ENCODE data around the gene TPST2.
A peak's percentile ranks its signal among the peaks of the same experiment; 100 is the strongest.

The TPST2 gene

DNA sequence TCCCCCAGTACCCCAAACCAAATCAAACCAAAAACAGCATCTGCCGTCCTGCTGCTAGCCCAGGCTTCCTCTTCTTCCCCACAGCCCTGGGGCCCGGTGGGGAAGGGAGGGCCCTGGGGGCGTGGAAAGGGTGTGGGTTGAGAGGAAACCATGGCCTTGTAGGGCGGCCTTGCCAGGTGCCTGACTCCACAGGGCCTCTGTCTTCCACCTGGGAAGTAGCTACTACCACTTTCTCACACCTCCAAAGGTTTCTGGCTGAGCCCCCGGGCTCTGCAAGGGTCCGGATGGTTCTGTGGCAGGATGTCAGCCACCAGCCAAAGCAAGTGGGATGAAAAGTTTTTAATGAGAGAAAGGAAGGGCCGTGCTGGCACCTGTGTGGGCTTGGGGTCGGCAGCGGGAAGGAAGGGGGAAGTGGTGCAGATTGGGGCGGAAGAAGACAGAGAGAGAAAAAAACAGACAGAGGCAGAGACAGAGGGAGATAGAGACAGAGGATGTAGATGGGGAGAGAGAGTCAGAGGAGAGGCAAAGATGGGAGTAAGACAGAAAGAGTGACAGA, 10.5 kb downstream of the TPST2 start:
- peak; percentile 54 for DNase-seq

DNA sequence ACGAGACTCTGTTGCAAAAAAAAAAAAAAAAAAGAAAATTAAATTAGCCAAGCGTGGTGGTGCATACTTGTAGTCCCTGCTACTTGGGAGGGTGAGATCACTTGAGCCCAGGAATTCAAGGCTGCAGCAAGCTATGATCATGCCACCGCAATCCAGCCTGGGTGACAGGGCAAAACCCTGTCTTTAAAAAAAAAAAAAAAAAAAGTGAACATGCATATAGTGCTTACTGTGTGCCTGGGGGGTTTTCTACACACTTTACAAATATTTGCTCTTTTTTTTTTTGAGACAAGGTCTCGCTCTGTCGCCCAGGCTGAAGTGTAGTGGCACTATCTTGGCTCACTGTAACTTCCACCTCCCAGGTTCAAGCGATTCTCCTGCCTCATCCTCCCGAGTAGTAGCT, 12.9 kb downstream of the TPST2 start:
- no peak for DNase-seq

DNA sequence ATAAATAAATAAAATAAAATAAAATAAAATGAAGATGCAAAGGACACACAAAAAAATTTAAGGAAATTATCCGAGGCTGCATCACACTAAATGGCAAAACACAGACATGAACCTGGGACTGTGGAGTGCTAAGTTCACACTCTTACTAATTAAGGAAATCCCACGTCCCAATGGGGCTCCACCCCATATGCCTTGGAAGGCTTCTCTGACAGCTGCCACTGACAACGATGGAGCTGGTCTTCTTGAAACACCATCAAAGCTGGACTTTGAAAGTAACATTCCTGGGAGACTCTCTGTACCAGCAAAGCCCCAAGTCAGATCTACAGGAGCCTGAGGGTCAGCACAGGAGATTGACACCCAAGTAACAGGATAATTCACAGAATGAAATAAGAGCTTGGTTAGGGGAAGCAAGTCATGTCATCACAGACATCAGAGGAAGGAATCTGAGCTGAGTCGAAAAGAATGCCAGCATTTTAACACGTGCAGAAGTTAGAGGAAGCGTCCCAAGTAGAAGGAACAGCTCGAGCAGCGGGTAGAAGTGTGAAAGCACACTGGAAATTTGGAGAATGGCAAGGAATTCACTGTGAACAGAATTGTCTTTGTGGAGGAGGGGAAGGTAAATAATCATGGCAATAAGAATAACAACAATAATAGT, 13.8 kb downstream of the TPST2 start:
- DNase-seq, result no peak

DNA sequence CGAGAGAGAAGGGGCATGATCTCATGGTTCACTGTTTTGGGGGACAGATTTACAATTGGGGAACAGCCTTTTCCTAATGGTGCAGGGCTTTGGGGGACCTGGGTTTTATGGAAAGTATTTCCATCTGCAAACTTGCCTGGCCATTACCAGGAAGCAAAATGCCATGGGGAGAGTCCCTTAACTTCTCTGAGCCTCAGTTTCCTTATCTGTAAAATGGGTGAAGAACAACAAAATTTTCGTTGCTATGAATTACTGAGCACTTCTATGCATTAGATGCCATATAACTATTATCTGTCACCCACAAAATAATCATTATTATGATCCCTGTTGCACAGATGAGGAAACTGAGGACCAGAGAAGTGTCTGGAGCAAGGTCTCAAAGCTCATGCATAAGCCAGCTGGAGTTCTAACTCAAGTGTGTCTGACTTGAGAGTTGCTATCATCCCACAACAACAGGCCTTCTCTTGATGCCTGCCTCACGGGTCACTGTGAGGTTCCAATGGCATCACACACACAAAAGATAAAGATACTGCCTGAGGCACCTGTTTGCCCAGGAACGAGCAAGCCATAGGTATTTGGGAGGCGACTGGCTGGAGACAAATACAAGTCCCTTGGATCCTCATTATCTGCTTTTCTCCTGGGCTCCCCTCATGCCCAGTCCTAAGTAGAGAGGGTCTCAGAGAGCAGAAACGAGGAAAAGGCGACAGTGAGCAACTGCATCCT, 15.8 kb downstream of the TPST2 start:
- DNase-seq, result no peak

DNA sequence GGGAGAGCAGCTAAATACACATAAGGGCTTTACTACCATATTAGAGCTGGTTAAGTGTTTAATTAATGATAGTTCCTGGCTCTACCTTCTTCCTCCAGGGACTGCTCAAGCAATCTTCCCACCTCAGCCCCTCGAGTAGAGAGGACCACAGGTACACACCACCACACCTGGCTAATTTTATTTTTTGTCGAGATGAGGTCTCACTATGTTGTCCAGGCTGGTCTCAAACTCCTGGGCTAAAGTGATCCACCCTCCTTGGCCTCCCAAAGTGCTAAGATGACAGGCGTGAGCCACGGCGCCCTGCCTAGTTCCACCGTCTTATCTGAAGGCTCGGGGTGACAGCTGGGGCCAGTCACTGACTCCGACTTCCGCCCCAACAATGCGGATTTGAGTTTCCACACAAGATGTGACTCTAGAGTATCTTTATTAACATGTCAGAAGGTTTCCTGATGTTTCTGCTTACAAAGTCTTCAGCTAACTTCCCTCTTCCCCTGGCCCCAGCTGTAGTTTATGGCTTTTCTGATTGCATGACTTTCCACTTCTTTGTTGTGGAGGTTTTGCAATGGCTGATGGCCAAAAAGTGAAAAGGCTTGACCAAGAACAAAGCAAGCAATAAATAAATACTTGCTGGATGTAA, 16.8 kb downstream of the TPST2 start:
- DNase-seq, result no peak

DNA sequence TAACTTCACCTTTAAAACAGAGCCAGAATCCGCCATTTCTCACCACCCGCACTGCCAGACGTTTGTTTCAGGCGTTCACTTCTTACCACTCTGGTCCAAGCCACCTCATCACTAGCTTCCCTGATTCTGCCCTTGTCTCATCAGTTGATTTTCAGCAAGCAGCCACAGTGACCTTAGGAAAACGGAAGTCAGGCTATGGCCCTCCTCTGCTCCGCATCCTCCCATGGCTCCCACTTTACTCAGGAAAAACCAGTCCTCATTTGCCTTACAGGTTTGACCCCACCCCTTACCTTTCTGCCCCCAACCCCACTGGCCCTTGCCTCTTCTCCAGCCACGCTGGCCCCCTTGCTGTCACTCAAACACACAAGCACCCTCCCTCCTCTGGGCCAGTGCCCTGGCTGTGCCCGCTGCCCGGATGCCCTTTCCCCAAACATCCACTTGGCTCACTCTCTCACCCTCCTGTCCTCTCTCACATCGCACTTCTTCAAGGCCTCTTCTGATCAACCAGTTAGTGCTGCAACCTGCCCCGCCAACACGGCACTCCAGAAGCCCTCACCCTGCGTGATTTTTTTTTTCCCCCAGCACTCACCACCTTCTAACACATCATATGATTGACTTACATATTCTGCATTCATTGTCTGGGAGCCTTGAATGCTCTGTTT, 18.9 kb downstream of the TPST2 start:
- no peak for DNase-seq

DNA sequence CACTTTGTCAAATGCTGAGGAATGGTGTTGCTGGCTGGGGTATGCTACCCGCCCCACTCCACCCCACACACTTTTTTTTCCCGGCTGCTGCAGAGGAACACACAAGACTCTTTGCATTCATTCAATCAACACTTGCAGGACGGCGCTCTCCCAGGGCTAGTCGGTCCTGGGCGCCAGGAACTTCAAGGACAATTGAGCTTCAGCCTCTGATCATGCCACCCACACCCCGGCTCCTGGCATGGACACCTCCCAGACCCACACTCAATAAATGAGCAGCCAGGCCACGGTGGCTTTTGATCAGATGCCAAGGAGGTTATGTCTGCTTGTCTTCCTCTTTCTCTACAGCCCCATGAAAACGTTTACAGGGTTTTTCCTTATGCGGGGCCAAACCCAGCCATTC, 19.8 kb downstream of the TPST2 start:
- no peak for DNase-seq

DNA sequence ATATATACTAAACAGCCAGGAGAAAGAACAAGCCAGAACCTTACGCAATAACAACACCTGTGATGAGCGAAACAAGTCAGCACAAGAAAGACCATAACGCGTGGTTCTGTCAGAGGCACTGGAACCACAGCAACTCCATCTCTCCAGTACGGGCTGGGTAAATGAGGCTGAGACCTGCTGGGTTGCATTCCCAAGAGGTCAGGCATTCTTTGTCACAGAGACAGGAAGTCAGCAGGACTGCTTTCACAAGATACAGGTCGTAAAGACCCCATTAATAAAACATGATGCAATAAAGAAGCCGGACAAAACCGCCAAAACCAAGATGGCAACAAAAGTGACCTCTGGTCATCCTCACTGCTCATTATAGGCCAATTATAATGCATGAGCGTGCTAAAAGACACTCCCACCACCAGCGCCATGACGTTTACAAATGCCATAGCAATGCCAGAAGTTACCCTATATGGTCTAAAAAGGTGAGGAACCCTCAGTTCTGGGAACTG, 21.7 kb downstream of the TPST2 start:
- DNase-seq, result no peak

DNA sequence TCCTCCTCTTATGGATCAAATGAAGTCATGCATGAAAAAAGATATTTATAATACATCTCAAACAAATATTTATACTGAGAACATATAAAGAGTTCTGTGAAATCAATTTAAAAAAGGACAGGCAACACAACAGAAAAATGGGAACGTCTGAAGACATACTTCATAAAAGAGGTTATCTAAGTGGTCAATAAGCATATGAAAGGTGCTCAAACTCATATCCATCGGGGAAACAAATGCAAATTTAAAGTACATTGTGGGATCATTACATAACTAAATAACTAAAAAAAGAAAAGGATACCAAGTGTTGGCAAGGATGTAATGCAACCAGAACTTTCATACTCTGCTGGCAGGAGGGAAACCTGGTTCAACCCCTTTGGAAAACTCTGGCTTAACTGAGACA, 22.3 kb downstream of the TPST2 start:
- DNase-seq, result no peak

DNA sequence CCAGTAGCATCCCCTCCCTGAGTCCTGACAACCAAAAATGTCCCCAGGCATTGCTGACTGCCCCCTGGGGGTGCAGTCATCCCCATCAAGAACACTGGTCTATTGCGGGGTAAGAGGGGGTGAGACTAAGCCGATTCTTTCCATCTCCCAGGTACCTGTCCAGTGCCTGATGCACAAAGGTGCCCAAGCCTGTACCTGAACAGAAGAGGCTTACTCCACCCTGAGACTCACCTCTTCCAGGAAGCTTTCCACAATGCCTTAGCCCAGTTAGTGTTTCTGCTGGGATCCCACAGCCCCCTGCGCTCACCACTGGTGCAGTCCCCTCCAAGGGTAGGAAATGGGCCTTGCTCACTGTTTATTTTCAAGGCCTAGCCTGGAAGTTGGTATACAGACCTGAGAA, 22.9 kb downstream of the TPST2 start:
- DNase-seq, result no peak

DNA sequence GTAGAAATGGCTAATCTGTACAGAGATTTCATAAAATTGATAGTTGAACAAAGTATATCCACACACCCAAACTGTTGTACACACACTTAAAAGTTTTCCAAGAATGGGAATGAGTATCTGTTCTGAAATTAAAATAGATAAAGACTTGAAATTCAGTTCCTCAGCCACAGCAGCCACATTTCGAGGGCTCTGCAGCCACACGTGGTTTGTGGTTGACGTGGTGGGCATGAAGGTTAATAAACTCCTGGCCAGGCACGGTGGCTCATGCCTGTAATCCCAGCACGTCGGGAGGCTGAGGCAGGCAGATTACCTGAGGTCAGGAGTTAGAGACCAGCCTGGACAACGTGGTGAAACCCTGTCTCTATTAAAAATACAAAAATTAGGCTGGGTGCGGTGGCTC, 24.0 kb downstream of the TPST2 start:
- no peak for DNase-seq

DNA sequence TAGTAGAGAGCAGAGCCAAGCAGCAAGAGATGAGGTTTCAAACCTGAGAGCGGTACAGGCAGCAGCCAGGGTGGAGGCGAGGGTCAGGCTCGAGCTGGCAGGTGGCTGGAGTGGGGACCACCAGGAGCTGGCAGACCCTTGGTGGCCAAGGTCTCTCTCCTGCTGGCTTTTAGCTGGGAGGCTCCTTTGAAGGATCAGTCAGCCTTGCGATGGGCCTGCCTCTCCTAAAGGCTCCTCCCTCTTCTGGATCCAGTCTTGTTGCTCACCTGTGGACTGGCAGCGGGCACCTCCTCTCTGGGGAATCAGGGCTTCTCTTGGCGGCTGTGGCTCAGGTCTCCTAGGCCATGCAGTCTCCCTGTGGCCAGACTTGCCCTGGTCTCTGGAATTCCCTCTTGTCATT, 24.8 kb downstream of the TPST2 start:
- no peak for DNase-seq

DNA sequence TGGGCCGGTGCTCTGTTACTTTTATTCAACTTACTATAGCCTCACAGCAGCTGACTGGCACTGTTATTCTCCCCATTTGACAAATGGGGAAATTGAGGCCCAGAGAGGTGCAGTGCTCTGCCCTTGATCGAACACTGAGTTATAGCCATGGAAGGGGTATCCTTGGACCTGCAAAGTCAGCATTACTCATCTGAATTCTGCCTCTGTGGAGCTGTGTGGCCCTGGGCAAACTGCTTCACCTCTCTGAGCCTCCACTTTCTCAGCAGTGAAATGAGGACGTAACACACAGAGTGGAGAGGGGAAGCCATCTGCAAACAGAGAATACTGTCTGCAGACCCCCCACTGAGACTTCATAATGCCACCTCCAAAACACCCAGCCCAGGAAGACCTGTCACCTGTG, 25.3 kb downstream of the TPST2 start:
- no peak for DNase-seq

DNA sequence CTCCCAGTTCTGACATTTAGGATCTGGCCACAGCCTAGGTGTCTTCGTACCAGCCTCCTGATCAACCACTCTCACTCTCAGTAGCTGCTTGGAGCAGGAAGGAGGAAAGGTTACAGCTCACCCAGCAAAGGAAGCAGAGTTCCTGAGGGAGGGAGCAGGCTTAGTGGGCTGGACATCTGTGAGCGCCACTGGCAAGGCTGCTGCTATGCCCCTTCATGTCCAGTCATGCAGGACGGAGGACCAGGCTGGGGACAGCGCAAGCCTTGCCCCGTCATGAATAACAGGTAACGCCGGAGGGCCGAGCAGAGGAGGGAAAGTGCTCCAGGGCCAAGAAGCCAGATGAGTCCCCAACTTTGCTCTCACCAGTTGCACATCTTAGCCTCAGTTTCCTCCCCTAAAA, 25.8 kb downstream of the TPST2 start:
- no peak for DNase-seq

DNA sequence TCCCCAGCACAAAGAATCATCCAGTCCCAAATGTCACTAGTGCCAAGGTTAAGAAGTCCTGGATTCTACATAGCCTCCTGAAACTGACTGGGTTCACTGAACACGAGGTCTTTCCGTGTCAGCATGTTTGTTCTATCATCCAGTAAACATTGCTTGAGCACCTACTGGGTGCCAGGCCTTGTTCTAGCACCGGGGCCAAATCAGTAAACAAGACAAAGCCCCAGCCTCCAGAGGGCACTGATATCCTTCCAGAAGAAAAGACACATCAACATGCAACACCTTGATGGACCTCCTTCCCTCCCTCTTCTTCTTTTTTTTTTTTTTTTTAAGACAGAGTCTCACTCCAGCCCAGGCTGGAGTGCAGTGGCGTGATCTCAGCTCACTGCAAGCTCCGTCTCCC, 26.9 kb downstream of the TPST2 start:
- no peak for DNase-seq

DNA sequence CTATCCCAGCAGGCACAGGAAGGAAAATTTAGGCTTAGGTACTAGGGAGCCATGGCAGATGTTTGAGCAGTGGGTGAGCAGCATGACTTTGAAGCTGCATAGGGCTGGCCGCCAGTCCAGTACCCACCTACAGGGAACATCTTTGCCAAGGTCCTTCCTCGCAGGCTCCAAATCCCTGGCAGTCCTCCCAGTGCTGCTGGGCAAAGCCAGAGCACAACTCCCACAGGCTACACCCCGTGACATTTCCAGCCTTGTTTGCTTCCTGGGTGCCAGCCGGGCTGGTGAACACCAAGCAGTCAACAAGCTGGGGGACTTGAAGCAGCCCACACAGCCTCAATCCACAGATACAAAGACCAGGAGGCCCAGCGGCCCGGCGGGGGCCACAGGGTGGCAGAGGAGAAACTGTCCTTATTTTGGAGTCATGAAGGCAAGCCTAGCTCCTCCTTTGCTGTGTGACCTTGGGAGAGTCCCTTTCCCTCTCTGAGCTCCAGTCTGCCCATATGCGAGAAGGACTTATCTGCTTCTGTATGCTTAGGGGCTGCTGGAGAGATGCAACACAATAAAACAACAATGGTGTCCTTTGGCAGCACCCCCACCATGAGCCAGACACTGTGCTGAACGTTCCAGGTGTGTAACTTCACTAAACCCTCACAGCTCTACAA, 28.0 kb downstream of the TPST2 start:
- DNase-seq, result no peak

DNA sequence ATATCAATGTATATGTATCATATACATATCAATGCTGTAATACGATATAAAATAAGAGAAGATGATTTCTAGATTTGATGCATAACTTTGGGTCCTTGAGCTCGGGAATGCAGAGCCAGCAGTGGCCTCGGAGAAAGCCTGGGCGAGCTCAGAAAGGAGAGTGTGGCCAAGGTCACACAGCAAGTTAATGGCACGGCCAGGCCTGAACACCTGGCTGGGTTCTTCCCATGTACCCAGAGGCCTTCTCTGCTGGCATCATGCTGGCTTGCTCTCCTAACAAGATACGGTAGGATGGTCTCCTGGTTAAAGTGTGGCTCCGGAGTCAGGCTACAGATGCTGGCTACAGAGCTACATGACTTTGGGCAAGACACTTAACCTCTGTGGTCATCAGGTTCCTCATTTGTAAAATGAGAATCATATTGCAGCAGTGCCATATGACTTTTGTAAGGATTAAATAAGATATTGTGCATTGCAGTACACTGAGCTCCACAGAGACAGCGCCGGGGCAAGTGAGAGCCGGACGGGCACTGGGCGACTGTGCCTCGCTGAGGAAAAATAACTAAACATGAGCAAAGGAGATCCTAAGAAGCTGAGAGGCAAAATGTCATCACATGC, 29.9 kb downstream of the TPST2 start:
- no peak for DNase-seq

DNA sequence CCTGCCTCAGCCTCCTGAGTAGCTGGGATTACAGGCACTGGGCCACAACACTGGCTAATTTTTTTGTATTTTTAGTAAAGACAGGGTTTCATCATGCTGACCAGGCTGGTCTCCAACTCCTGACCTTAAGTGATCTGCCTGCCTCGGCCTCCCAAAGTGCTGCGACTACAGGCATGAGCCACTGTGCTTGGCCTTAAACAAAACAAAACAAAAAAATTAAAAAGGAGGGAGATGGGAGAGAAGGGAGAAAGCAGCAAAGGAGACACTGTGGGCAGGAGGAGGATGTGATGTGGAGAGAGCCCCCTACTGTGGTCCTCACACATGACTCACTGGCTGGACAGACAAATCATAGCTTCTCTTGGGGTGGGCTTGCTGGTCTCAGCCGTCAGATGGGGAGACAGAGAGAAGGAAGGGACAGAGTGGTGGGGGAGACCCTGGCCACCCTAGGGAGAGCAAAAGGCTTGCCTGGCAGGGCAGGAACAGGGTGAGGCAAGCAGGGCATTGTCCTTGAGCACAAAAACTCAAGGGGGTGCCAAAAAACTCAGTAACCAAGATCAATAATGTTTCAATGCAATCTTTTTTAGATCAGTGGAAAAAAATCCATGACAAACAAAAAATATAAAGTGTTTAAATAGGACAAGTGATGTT, 31.6 kb downstream of the TPST2 start:
- DNase-seq, result no peak

DNA sequence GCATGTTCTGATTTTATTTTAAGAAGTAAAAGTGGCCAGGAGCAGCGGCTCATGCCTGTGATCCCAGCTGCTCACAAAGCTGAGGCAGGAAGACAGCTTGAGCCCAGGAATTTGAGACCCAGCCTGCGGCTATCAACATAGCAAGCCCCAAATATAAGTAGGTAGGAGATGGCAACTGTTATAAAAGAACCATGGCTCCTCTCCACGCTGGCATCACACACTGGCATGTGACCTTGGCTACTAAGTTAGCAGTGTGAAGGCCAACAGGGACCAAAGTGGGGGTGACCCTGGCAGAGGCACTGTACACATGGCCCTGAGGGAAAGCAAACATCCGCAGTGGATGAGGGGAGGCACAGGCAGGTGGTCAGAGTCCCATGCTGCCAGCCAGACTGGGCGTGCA, 33.0 kb downstream of the TPST2 start:
- no peak for DNase-seq

DNA sequence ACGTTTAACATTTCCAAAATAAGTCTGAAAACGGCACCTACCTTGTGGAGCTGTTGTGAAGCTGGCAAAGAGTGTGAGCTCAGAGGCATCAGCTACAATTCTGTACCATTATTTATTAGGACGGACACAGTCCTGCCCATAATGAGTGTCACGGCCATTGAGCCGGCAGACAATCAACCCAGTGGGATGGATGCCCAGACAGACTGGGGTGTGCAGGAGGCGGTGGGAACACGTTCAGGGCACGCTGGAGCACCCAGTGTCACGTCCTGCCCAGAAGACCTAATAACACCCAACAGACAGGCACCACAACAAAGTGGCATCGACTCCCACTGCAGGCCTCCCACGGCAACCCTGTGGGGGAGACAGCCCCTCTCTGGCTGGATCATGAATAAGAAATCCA, 34.5 kb downstream of the TPST2 start:
- no peak for DNase-seq

DNA sequence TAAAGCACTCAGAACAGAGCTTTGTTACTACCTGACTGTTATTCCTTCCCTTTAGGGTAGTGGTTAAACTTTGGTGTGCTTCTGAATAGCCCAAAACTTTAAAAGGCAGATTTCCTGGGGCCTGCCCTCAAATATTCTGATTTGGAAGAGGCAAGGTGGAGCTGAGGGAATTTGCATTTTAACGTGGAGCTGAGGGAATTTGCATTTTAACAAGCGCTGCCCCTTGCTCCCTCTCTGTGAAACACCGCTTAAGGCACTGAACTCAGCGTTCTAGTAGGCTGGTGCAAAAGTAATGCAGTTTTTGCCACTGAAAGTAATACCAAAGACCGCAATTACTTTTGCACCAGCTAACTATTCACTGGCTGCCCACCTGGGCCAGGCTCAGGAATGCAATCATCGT, 35.0 kb downstream of the TPST2 start:
- DNase-seq, result no peak

Measured in activated CD4-positive, CD25-positive, alpha-beta regulatory T cell treated with anti-CD3 and anti-CD28 coated beads, Interleukin-2, amount 50 U/mL, for 72 hours (primary cell).